ENCODE results near the gene SST. TPM values are rescaled to one million over a fixed set of nuclear protein-coding genes. Genes with fewer than 3 reads are reported as not detected.

SST gene
- total and polyA plus RNA-seq, 3 donors (not counting 1 experiment from before 2014, with no cell fraction given) = not detected

Other genes with a start within 250 kb of the SST start
- not detected for gene RTP2, start 32.2 kb upstream of the SST start, total RNA-seq
- not detected for gene RTP2, start 32.2 kb upstream of the SST start, polyA plus RNA-seq
- gene BCL6, start 75.1 kb upstream of the SST start, total RNA-seq = 10 to 100 TPM; 14.0 to 26.8 TPM
- gene BCL6, start 75.1 kb upstream of the SST start, polyA plus RNA-seq = 3.9 TPM